SK-N-DZ (cell line): ENCODE data around the gene BAIAP2L2.
"Not testable (repeated sequence)": the region's sequence is repeated elsewhere in the genome, so short reads cannot be mapped to it uniquely, and the experiment has no call there.

Experiments used
- DNase-seq: peaks from one replicate; pipeline ENCODE4 v3.0.0-alpha.2; 2015; ENCODE audit warnings: low spot score

The BAIAP2L2 gene

GRCh38 chr22:38040953-38041759 is 69.3 kb downstream of the BAIAP2L2 start:
- no peak for DNase-seq

- no peak for DNase-seq
These were observed 71.3 kb downstream of the BAIAP2L2 start for GRCh38 chr22:38038890-38039812.

GRCh38 chr22:38038426-38038825 is 72.1 kb downstream of the BAIAP2L2 start:
- DNase-seq, result no peak

GRCh38 chr22:38037367-38038150 is 72.9 kb downstream of the BAIAP2L2 start:
- not testable (repeated sequence) for DNase-seq

GRCh38 chr22:38036392-38037062 is 74.0 kb downstream of the BAIAP2L2 start:
- DNase-seq, result no peak

GRCh38 chr22:38035530-38035885 is 75.0 kb downstream of the BAIAP2L2 start:
- DNase-seq, result no peak
